Progenitor cell of endocrine pancreas (in vitro differentiated cells): ENCODE data around the gene SLC20A1. TPM values are rescaled to one million over a fixed set of nuclear protein-coding genes. Genes with fewer than 3 reads are reported as not detected.
"Not testable (repeated sequence)": the region's sequence is repeated elsewhere in the genome, so short reads cannot be mapped to it uniquely, and the experiment has no call there.

Experiments
- DNase-seq: peaks from one replicate; pipeline ENCODE4 v3.0.0; 2021; ENCODE audit warnings: low spot score; ENCODE audit not compliant: unreplicated experiment
- H3K27ac Mint-ChIP-seq: 2 replicates; pipeline ENCODE4 v1.8.0; 2021; ENCODE audit warnings: mild to moderate bottlenecking, moderate library complexity, mixed read lengths
- H3K27me3 Mint-ChIP-seq: 2 replicates; pipeline ENCODE4 v1.8.0; 2021; ENCODE audit warnings: mixed read lengths
- H3K36me3 Mint-ChIP-seq: 2 replicates; pipeline ENCODE4 v1.8.0; 2022; ENCODE audit warnings: mixed read lengths; ENCODE audit not compliant: insufficient read depth
- H3K4me1 Mint-ChIP-seq: 2 replicates; pipeline ENCODE4 v1.8.0; 2021; ENCODE audit warnings: low read depth, mixed read lengths
- H3K4me3 Mint-ChIP-seq: 2 replicates; pipeline ENCODE4 v1.8.0; 2021; ENCODE audit warnings: low read depth, mild to moderate bottlenecking, moderate library complexity, mixed read lengths
- H3K9me3 Mint-ChIP-seq: 2 replicates; pipeline ENCODE4 v1.8.0; 2021; ENCODE audit warnings: low read depth, mixed read lengths
- CTCF ChIP-seq: fragments of 200-600 bp; sonication (generic); IDR thresholded peaks from one replicate; pipeline ENCODE4 v1.5.0; 2021; ENCODE audit warnings: antibody characterized with exemption, mild to moderate bottlenecking; ENCODE audit not compliant: unreplicated experiment
- total RNA-seq: library from RNA; stranded (reverse); gene quantifications from 2 replicates; pipeline ENCODE4 v1.2.1, GENCODE V29; 2021

The SLC20A1 gene
- total RNA-seq, 1 donor from 2014 or later = 56.0 TPM

GRCh38 chr2:112662704-112663103 lies 17.0 kb downstream of the SLC20A1 start:
- no peak for DNase-seq
- Mint-ChIP-seq H3K4me3 (no peak overlapping the region), H3K27ac (no peak overlapping the region), H3K4me1 (no peaks in the 10 kb centered on the region), H3K36me3 (peaks cover 24% of the 10 kb centered on the region), H3K27me3 (no peaks in the 10 kb centered on the region), H3K9me3 (no peaks in the 10 kb centered on the region)
- no peak for TF ChIP-seq CTCF

- Mint-ChIP-seq H3K27me3 (no peaks in the 10 kb centered on the region), H3K4me3 (no peak overlapping the region), H3K27ac (no peak overlapping the region), H3K4me1 (no peaks in the 10 kb centered on the region), H3K36me3 (peaks cover 20% of the 10 kb centered on the region), H3K9me3 (no peaks in the 10 kb centered on the region)
- no peak for TF ChIP-seq CTCF
- DNase-seq = no peak
Observed at GRCh38 chr2:112664689-112665088, 18.9 kb downstream of the SLC20A1 start.

- Mint-ChIP-seq H3K4me1 (no peaks in the 10 kb centered on the region), H3K27me3 (no peaks in the 10 kb centered on the region), H3K36me3 (peaks cover 19% of the 10 kb centered on the region), H3K4me3 (no peak overlapping the region), H3K27ac (no peak overlapping the region), H3K9me3 (no peaks in the 10 kb centered on the region)
- no peak for DNase-seq
- no peak for TF ChIP-seq CTCF
Observed at GRCh38 chr2:112665113-112665780, 19.5 kb downstream of the SLC20A1 start.

GRCh38 chr2:112666761-112667122 lies 21.0 kb downstream of the SLC20A1 start:
- no peaks in the 10 kb centered on the region for H3K9me3 Mint-ChIP-seq
- H3K4me1 Mint-ChIP-seq = peaks cover 2% of the 10 kb centered on the region
- TF ChIP-seq CTCF = no peak
- H3K4me3 Mint-ChIP-seq = no peak overlapping the region
- peaks cover 14% of the 10 kb centered on the region for H3K36me3 Mint-ChIP-seq
- H3K27ac Mint-ChIP-seq = no peak overlapping the region
- DNase-seq = no peak
- H3K27me3 Mint-ChIP-seq = no peaks in the 10 kb centered on the region

- H3K27me3 Mint-ChIP-seq, H3K9me3 Mint-ChIP-seq, H3K27ac Mint-ChIP-seq, DNase-seq, H3K4me1 Mint-ChIP-seq, H3K4me3 Mint-ChIP-seq: not testable (repeated sequence)
- H3K36me3 Mint-ChIP-seq = peaks cover 12% of the 10 kb centered on the region
Observed at GRCh38 chr2:112667540-112667939, 21.8 kb downstream of the SLC20A1 start.

GRCh38 chr2:112669667-112670066 lies 23.9 kb downstream of the SLC20A1 start:
- Mint-ChIP-seq H3K27me3 (no peaks in the 10 kb centered on the region), H3K9me3 (no peaks in the 10 kb centered on the region), H3K4me3 (no peak overlapping the region), H3K36me3 (peaks cover 2% of the 10 kb centered on the region), H3K27ac (no peak overlapping the region), H3K4me1 (peaks cover 2% of the 10 kb centered on the region)
- DNase-seq = no peak
- TF ChIP-seq CTCF = no peak
